Ovary (tissue), 9 donors: ENCODE measurements around the gene SMIM11. TPM values are rescaled to one million over a fixed set of nuclear protein-coding genes. Genes with fewer than 3 reads are reported as not detected.
"Not testable (repeated sequence)": the region's sequence is repeated elsewhere in the genome, so short reads cannot be mapped to it uniquely, and the experiment has no call there.

Experiments
- DNase-seq, 5 donors: peaks; one replicate each; pipeline ENCODE4 v3.0.0-alpha.2; 2019 to 2020
- H3K27ac ChIP-seq, 2 donors: fragments of 200-600 bp; one replicate each; pipeline versions ENCODE4 v1.5.1 to v1.8.0; 2019 to 2022
- H3K27me3 ChIP-seq: fragments of 200-600 bp; one replicate; pipeline ENCODE4 v1.8.0; 2022
- H3K36me3 ChIP-seq: fragments of 200-600 bp; sonication (generic); one replicate; pipeline ENCODE4 v1.5.1; 2019
- H3K4me1 ChIP-seq: one replicate; pipeline ENCODE4 v1.8.1; 2013; ENCODE audit warnings: mild to moderate bottlenecking, moderate library complexity; ENCODE audit not compliant: insufficient read depth
- H3K4me3 ChIP-seq: fragments of 200-600 bp; sonication (generic); one replicate; pipeline ENCODE4 v1.5.1; 2017
- H3K9me3 ChIP-seq, 2 donors: fragments of 200-600 bp in 1 of 2; sonication (generic) in 1 of 2; one replicate each; pipeline versions ENCODE4 v1.5.1 to v1.8.1; 2013 to 2019; ENCODE audit warnings: mild to moderate bottlenecking in 1 of 2, moderate library complexity in 1 of 2
- WGBS, 3 donors: extraction: QIAGEN DNeasy Blood & Tissue Kit in 1 of 3; methylation state at CpG; one replicate each; pipeline versions ENCODE4 v1.1.5 to v1.1.7; 2013 to 2017; 5-methylcytosine and 5-hydroxymethylcytosine counted together
- intact Hi-C, 4 donors: fragments of 100-400 bp; cut with DNase I; formaldehyde crosslinking; loops; one replicate each; pipeline versions ENCODE4 v1.11.0 to v1.15.1; 2022 to 2023
- polyA plus RNA-seq, 2 donors: library from polyadenylated mRNA; stranded (reverse); fragments of 200-250 nt in 1 of 2; fragments of 350-450 nt in 1 of 2; fragmentation: Illumina TruSeq in 1 of 2; extraction: RNeasy Lipid Tissue Mini Kit (QIAGEN cat#74804) in 1 of 2; gene quantifications; one replicate each; pipeline ENCODE4 v1.2.3, GENCODE V29; 2013 to 2014
- total RNA-seq, 7 donors: library from RNA; depleted of rRNA in 2 of 7; stranded (reverse); fragments of >200 nt in 2 of 7; fragmentation: NEBNext Ultra II Directional in 3 of 7; extraction: Animal tissue kit (Norgen Biotek cat#: 25700) in 3 of 7; gene quantifications; one replicate each; pipeline versions ENCODE4 v1.1.0 to v1.2.4, GENCODE V29; 2016 to 2023
- donor health status: DM: no; HTN: no; CAD: no; lungs with moderate emphysema.
- donor health status: DM: no; HTN: no; CAD: no.
- donor health status: Bipolar disorder and iron deficiency.
- donor health status: DM: yes; HTN: yes; CAD: no.
- donor health status: DM: no; HTN: no; CAD: no.
- donor health status: DM: yes; HTN: yes; CAD: no.

Gene SMIM11
- total and polyA plus RNA-seq, 9 donors: 6.8 to 29.4 (median 11.5) TPM

- H3K9me3 ChIP-seq, H3K27me3 ChIP-seq, intact Hi-C loops, H3K4me1 ChIP-seq, H3K27ac ChIP-seq, DNase-seq, H3K36me3 ChIP-seq, H3K4me3 ChIP-seq: not testable (repeated sequence)
- no CpG with 5 or more reads among the region's 5 CpGs for whole genome bisulfite sequencing, 3 donors
Observed at GRCh38 chr21:34417448-34418077, 42.3 kb downstream of the SMIM11 start.

GRCh38 chr21:34423805-34424204 is 48.5 kb downstream of the SMIM11 start, which contains the start of gene SMIM34:
Gene SMIM34, minus strand, starts transcription at chr21:34423951. Its CDS starts 112 bp downstream, at chr21:34423839.
- WGBS, 3 donors: no CpG with 5 or more reads among the region's 4 CpGs
- H3K27ac ChIP-seq, H3K27me3 ChIP-seq, H3K9me3 ChIP-seq, DNase-seq, H3K4me1 ChIP-seq, H3K4me3 ChIP-seq, H3K36me3 ChIP-seq, intact Hi-C loops: not testable (repeated sequence)

- H3K36me3 ChIP-seq, H3K27me3 ChIP-seq, H3K9me3 ChIP-seq, intact Hi-C loops, DNase-seq, H3K4me1 ChIP-seq, H3K4me3 ChIP-seq, H3K27ac ChIP-seq: not testable (repeated sequence)
- WGBS, 3 donors: no CpG with 5 or more reads among the region's 8 CpGs
Observed at GRCh38 chr21:34427339-34427738, 52.0 kb downstream of the SMIM11 start.

- DNase-seq, H3K27me3 ChIP-seq, H3K4me1 ChIP-seq, intact Hi-C loops, H3K36me3 ChIP-seq, H3K4me3 ChIP-seq, H3K9me3 ChIP-seq, H3K27ac ChIP-seq: not testable (repeated sequence)
- no CpG with 5 or more reads among the region's 6 CpGs for WGBS, 3 donors
Observed at GRCh38 chr21:34428441-34428840, 53.1 kb downstream of the SMIM11 start.

GRCh38 chr21:34429710-34430109 is 54.4 kb downstream of the SMIM11 start:
- H3K27me3 ChIP-seq, H3K4me1 ChIP-seq, DNase-seq, intact Hi-C loops, H3K36me3 ChIP-seq, H3K27ac ChIP-seq, H3K9me3 ChIP-seq, H3K4me3 ChIP-seq: not testable (repeated sequence)
- no CpG with 5 or more reads among the region's 5 CpGs for whole genome bisulfite sequencing, 3 donors

Other genes starting within 250 kb of the SMIM11 start
- gene KCNE2, start 11.5 kb upstream of the SMIM11 start, total RNA-seq: under 1 TPM in 4 of 7 donors, not detected in 3; 0.25 to 0.48 (median 0.39) TPM
- gene KCNE2, start 11.5 kb upstream of the SMIM11 start, polyA plus RNA-seq: under 1 TPM; 0.33 to 0.37 TPM
- gene SMIM34, start 48.4 kb downstream of the SMIM11 start, total RNA-seq: under 1 TPM in 2 of 7 donors, not detected in 5; 0.27 to 0.34 TPM
- gene SMIM34, start 48.4 kb downstream of the SMIM11 start, polyA plus RNA-seq: not detected
- 1 to 10 TPM in 2 of 7 donors, under 1 TPM in 3, not detected in 2; 0.37 to 4.7 (median 0.88) TPM for gene KCNE1, start 136.7 kb downstream of the SMIM11 start, total RNA-seq
- 1 to 10 TPM in 1 of 2 donors, under 1 TPM in 1; 0.21 to 2.6 TPM for gene KCNE1, start 136.7 kb downstream of the SMIM11 start, polyA plus RNA-seq
- gene RCAN1, start 239.6 kb downstream of the SMIM11 start, total RNA-seq: 10 to 100 TPM in 4 of 7 donors, 1 to 10 TPM in 3; 8.7 to 13.3 (median 10.0) TPM
- 10 to 100 TPM in 1 of 2 donors, 1 to 10 TPM in 1; 8.6 to 26.7 TPM for gene RCAN1, start 239.6 kb downstream of the SMIM11 start, polyA plus RNA-seq